Breast epithelium (tissue), 4 donors: ENCODE measurements around the gene CLCN3. TPM values are rescaled to one million over a fixed set of nuclear protein-coding genes. Genes with fewer than 3 reads are reported as not detected.

Source experiments
- DNase-seq, 2 donors: peaks; one replicate each; pipeline ENCODE4 v3.0.0-alpha.2; 2019; ENCODE audit warnings: low spot score in 2 of 2
- H3K27ac ChIP-seq, 2 donors: fragments of 200-600 bp; sonication (generic) in 1 of 2; one replicate each; pipeline ENCODE4 v1.5.1; 2016 to 2019; ENCODE audit warnings: mild to moderate bottlenecking in 1 of 2
- H3K27me3 ChIP-seq, 2 donors: fragments of 200-600 bp; sonication (generic) in 1 of 2; one replicate each; pipeline versions ENCODE4 v1.5.1 to v1.6.0; 2017 to 2019; ENCODE audit warnings: control low read depth in 1 of 2, mild to moderate bottlenecking in 1 of 2
- H3K36me3 ChIP-seq: fragments of 200-600 bp; one replicate; pipeline ENCODE4 v1.5.1; 2019
- H3K4me1 ChIP-seq, 2 donors: fragments of 200-600 bp; sonication (generic); one replicate each; pipeline ENCODE4 v1.5.1; 2016 to 2019; ENCODE audit warnings: control low read depth in 1 of 2
- H3K4me3 ChIP-seq, 3 donors: fragments of 200-600 bp; sonication (generic); 1 replicate in 2 of 3; 2 replicates in 1 of 3; pipeline ENCODE4 v1.5.1; 2016 to 2019; ENCODE audit warnings: mild to moderate bottlenecking in 3 of 3, moderate library complexity in 2 of 3
- H3K9me3 ChIP-seq, 2 donors: fragments of 200-600 bp; sonication (generic) in 1 of 2; one replicate each; pipeline ENCODE4 v1.5.1; 2016 to 2019; ENCODE audit warnings: control low read depth in 1 of 2
- CTCF ChIP-seq, 3 donors: fragments of 450-650 bp; IDR thresholded peaks; one replicate each; pipeline ENCODE4 v1.5.1; 2016 to 2017; ENCODE audit warnings: antibody characterized with exemption in 3 of 3, mild to moderate bottlenecking in 3 of 3, moderate library complexity in 3 of 3
- POLR2A ChIP-seq: fragments of 450-650 bp; IDR thresholded peaks from one replicate; pipeline ENCODE4 v1.6.1; 2016; ENCODE audit warnings: antibody characterized with exemption, mild to moderate bottlenecking, moderate library complexity
- POLR2AphosphoS5 ChIP-seq, 3 donors: sonication (generic); formaldehyde crosslinking; IDR thresholded peaks; one replicate each; pipeline ENCODE4 v1.6.1; 2017; ENCODE audit warnings: antibody characterized with exemption in 3 of 3
- intact Hi-C: fragments of 100-400 bp; cut with DNase I; formaldehyde crosslinking; loops from one replicate; pipeline ENCODE4 v1.15.1; 2023; ENCODE audit warnings: low total_unique reads
- total RNA-seq, 3 donors: library from RNA; depleted of rRNA; stranded (reverse); fragments of >200 nt; gene quantifications; one replicate each; pipeline ENCODE4 v1.1.0, GENCODE V29; 2016

The CLCN3 gene
- total RNA-seq, 3 donors from 2014 or later: 26.4 to 65.7 (median 32.8) TPM

- Histone ChIP-seq H3K4me1 (no peaks in the 10 kb centered on the region), H3K36me3 (no peaks in the 10 kb centered on the region), H3K4me3 (no peak overlapping the region), H3K27ac (no peak overlapping the region), H3K9me3 (no peaks in the 10 kb centered on the region), H3K27me3 (no peaks in the 10 kb centered on the region)
- intact Hi-C loops: no loop called here
- TF ChIP-seq POLR2AphosphoS5 (IDR thresholded peaks at IDR 0.05) (no peak), CTCF (IDR thresholded peaks at IDR 0.05) (no peak), POLR2A (no peak)
- DNase-seq: no peak
These were observed 37.7 kb upstream of the CLCN3 start for GRCh38 chr4:169582706-169583105.

GRCh38 chr4:169583563-169583962 is 36.8 kb upstream of the CLCN3 start:
- Histone ChIP-seq H3K4me3 (no peak overlapping the region), H3K9me3 (no peaks in the 10 kb centered on the region), H3K27ac (no peak overlapping the region), H3K27me3 (no peaks in the 10 kb centered on the region), H3K36me3 (no peaks in the 10 kb centered on the region), H3K4me1 (no peaks in the 10 kb centered on the region)
- TF ChIP-seq CTCF (IDR thresholded peaks at IDR 0.05) (no peak), POLR2A (no peak), POLR2AphosphoS5 (IDR thresholded peaks at IDR 0.05) (no peak)
- intact Hi-C loops: no loop called here
- no peak for DNase-seq

- intact Hi-C loops: no loop called here
- no peak for DNase-seq
- no peak overlapping the region for H3K27ac ChIP-seq
- H3K27me3 ChIP-seq: no peaks in the 10 kb centered on the region
- no peak overlapping the region for H3K4me3 ChIP-seq
- no peaks in the 10 kb centered on the region for H3K9me3 ChIP-seq
- TF ChIP-seq POLR2A: no peak
- no peak for TF ChIP-seq CTCF (IDR thresholded peaks at IDR 0.05)
- no peak for TF ChIP-seq POLR2AphosphoS5 (IDR thresholded peaks at IDR 0.05)
- no peaks in the 10 kb centered on the region for H3K4me1 ChIP-seq
- H3K36me3 ChIP-seq: no peaks in the 10 kb centered on the region
These were observed 27.3 kb upstream of the CLCN3 start for GRCh38 chr4:169593050-169593560.

GRCh38 chr4:169594560-169595195 is 25.7 kb upstream of the CLCN3 start:
- Histone ChIP-seq H3K27me3 (no peaks in the 10 kb centered on the region), H3K4me1 (no peaks in the 10 kb centered on the region), H3K4me3 (no peak overlapping the region), H3K27ac (no peak overlapping the region), H3K36me3 (no peaks in the 10 kb centered on the region), H3K9me3 (no peaks in the 10 kb centered on the region)
- intact Hi-C loops: no loop called here
- TF ChIP-seq CTCF (IDR thresholded peaks at IDR 0.05): no peak
- no peak for TF ChIP-seq POLR2AphosphoS5 (IDR thresholded peaks at IDR 0.05)
- no peak for TF ChIP-seq POLR2A
- no peak for DNase-seq

- no peak for DNase-seq
- H3K4me3 ChIP-seq: no peak overlapping the region
- no peak for TF ChIP-seq POLR2A
- H3K36me3 ChIP-seq: no peaks in the 10 kb centered on the region
- no peaks in the 10 kb centered on the region for H3K27me3 ChIP-seq
- no peak overlapping the region for H3K27ac ChIP-seq
- no peaks in the 10 kb centered on the region for H3K4me1 ChIP-seq
- no peaks in the 10 kb centered on the region for H3K9me3 ChIP-seq
- intact Hi-C loops: no loop called here
These were observed 19.2 kb upstream of the CLCN3 start for GRCh38 chr4:169601016-169601771.
